Sigmoid colon (tissue), 7 donors: Measurements from ENCODE around the gene AVPR2. TPM values are rescaled to one million over a fixed set of nuclear protein-coding genes. Genes with fewer than 3 reads are reported as not detected.

ENCODE experiments used
- DNase-seq: peaks from one replicate; pipeline ENCODE4 v3.0.0-alpha.2; 2019
- H3K27ac ChIP-seq, 4 donors: fragments of 200-600 bp; sonication (generic); one replicate each; pipeline ENCODE4 v1.5.1; 2016 to 2019; ENCODE audit warnings: mild to moderate bottlenecking in 1 of 4
- H3K27me3 ChIP-seq, 3 donors: fragments of 200-600 bp; sonication (generic); one replicate each; pipeline ENCODE4 v1.5.1; 2019; ENCODE audit warnings: mild to moderate bottlenecking in 1 of 3
- H3K36me3 ChIP-seq, 4 donors: fragments of 200-600 bp; sonication (generic); one replicate each; pipeline ENCODE4 v1.5.1; 2016 to 2019
- H3K4me1 ChIP-seq, 4 donors: fragments of 200-600 bp; sonication (generic); one replicate each; pipeline ENCODE4 v1.5.1; 2017 to 2019
- H3K4me3 ChIP-seq, 4 donors: fragments of 200-600 bp; sonication (generic); one replicate each; pipeline ENCODE4 v1.5.1; 2017 to 2019; ENCODE audit warnings: mild to moderate bottlenecking in 2 of 4, moderate library complexity in 1 of 4
- H3K9me3 ChIP-seq, 4 donors: fragments of 200-600 bp in 3 of 4; sonication (generic) in 3 of 4; one replicate each; pipeline versions ENCODE4 v1.5.1 to v1.6.1; 2013 to 2019
- CTCF ChIP-seq, 4 experiments: fragments of 450-650 bp in 3 of 4; fragments of 200-600 bp in 1 of 4; IDR thresholded peaks; one replicate each; pipeline ENCODE4 v1.5.1; 2016 to 2019; ENCODE audit warnings: antibody characterized with exemption in 4 of 4, mild to moderate bottlenecking in 3 of 4, moderate library complexity in 2 of 4
- EP300 ChIP-seq, 4 donors: sonication (generic); formaldehyde crosslinking; IDR thresholded peaks; one replicate each; pipeline ENCODE4 v1.6.1; 2017; ENCODE audit warnings: antibody characterized with exemption in 4 of 4
- POLR2A ChIP-seq, 2 donors: fragments of 450-650 bp; IDR thresholded peaks; one replicate each; pipeline ENCODE4 v1.6.1; 2016; ENCODE audit warnings: antibody characterized with exemption in 2 of 2, mild to moderate bottlenecking in 2 of 2, moderate library complexity in 2 of 2
- POLR2AphosphoS5 ChIP-seq, 4 donors: sonication (generic); formaldehyde crosslinking; IDR thresholded peaks; one replicate each; pipeline ENCODE4 v1.6.1; 2017; ENCODE audit warnings: antibody characterized with exemption in 4 of 4
- WGBS, 2 donors: extraction: QIAGEN DNeasy Blood & Tissue Kit; methylation state at CpG; one replicate each; pipeline ENCODE4 v1.1.7; 2013; 5-methylcytosine and 5-hydroxymethylcytosine counted together
- intact Hi-C: fragments of 100-400 bp; cut with DNase I; formaldehyde crosslinking; loops from one replicate; pipeline ENCODE4 v1.15.1; 2023
- polyA plus RNA-seq, 3 donors: library from polyadenylated mRNA; stranded (reverse); fragments of 200-250 nt; gene quantifications; one replicate each; pipeline ENCODE4 v1.2.3, GENCODE V29; 2013
- total RNA-seq, 4 donors: library from RNA; depleted of rRNA; stranded (reverse); fragments of >200 nt; gene quantifications; one replicate each; pipeline ENCODE4 v1.1.0, GENCODE V29; 2016
- donor health status: healthy with polysubstance abuse.
- donor health status: Bipolar disorder and iron deficiency.
- donor health status: healthy.

The AVPR2 gene
- total and polyA plus RNA-seq, 7 donors: 1.1 to 2.2 (median 1.1) TPM; not detected in 2

GRCh38 chrX:153878969-153879653 lies 25.4 kb upstream of the AVPR2 start:
- 7 to 17% methylated on average over 28 of the region's 28 CpGs for WGBS, 2 donors
- DNase-seq: no peak
- intact Hi-C loops: no loop called here
- Histone ChIP-seq H3K27ac (no peak overlapping the region), H3K27me3 (peaks cover 5 to 52% (median 20%) of the 10 kb centered on the region in 3 donors), H3K9me3 (no peaks in the 10 kb centered on the region), H3K4me1 (no peaks in the 10 kb centered on the region), H3K4me3 (no peak overlapping the region), H3K36me3 (no peaks in the 10 kb centered on the region)
- no peak for TF ChIP-seq CTCF (IDR thresholded peaks at IDR 0.05)
- no peak for TF ChIP-seq POLR2AphosphoS5 (IDR thresholded peaks at IDR 0.05)
- no peak for TF ChIP-seq EP300 (IDR thresholded peaks at IDR 0.05)
- no peak for TF ChIP-seq POLR2A (IDR thresholded peaks at IDR 0.05)

GRCh38 chrX:153879741-153880439 lies 24.6 kb upstream of the AVPR2 start:
- H3K4me1 ChIP-seq: no peaks in the 10 kb centered on the region
- DNase-seq: no peak
- no peaks in the 10 kb centered on the region for H3K36me3 ChIP-seq
- TF ChIP-seq POLR2A (IDR thresholded peaks at IDR 0.05) (no peak), EP300 (IDR thresholded peaks at IDR 0.05) (no peak), POLR2AphosphoS5 (IDR thresholded peaks at IDR 0.05) (no peak), CTCF (IDR thresholded peaks at IDR 0.05) (no peak)
- peaks cover 10 to 59% (median 28%) of the 10 kb centered on the region in 3 donors for H3K27me3 ChIP-seq
- intact Hi-C loops: no loop called here
- no peak overlapping the region for H3K27ac ChIP-seq
- 59 to 68% methylated on average over 12 of the region's 12 CpGs for whole genome bisulfite sequencing, 2 donors
- no peak overlapping the region for H3K4me3 ChIP-seq
- no peaks in the 10 kb centered on the region for H3K9me3 ChIP-seq

GRCh38 chrX:153880440-153880815 lies 24.0 kb upstream of the AVPR2 start:
- intact Hi-C loops: no loop called here
- TF ChIP-seq POLR2AphosphoS5 (IDR thresholded peaks at IDR 0.05) (no peak), EP300 (IDR thresholded peaks at IDR 0.05) (no peak), POLR2A (IDR thresholded peaks at IDR 0.05) (no peak), CTCF (IDR thresholded peaks at IDR 0.05) (no peak)
- peaks cover 15 to 65% (median 33%) of the 10 kb centered on the region in 3 donors for H3K27me3 ChIP-seq
- H3K4me3 ChIP-seq: no peak overlapping the region
- peaks cover 0 to 5% (median 2%) of the 10 kb centered on the region in 4 donors for H3K4me1 ChIP-seq
- H3K36me3 ChIP-seq: no peaks in the 10 kb centered on the region
- no peaks in the 10 kb centered on the region for H3K9me3 ChIP-seq
- H3K27ac ChIP-seq: no peak overlapping the region
- 16 to 27% methylated on average over 6 of the region's 6 CpGs for WGBS, 2 donors
- DNase-seq: no peak

- peak overlapping the region in 3 of 4 donors; percentile 1 to 45 (median 17) for H3K27ac ChIP-seq
- H3K36me3 ChIP-seq: no peaks in the 10 kb centered on the region
- intact Hi-C loops: no loop called here
- H3K9me3 ChIP-seq: no peaks in the 10 kb centered on the region
- no peak for DNase-seq
- H3K27me3 ChIP-seq: peaks cover 16 to 70% (median 38%) of the 10 kb centered on the region in 3 donors
- no peak overlapping the region for H3K4me3 ChIP-seq
- 62 to 82% methylated on average over 7 of the region's 7 CpGs for WGBS, 2 donors
- no peak for TF ChIP-seq EP300 (IDR thresholded peaks at IDR 0.05)
- TF ChIP-seq POLR2AphosphoS5 (IDR thresholded peaks at IDR 0.05): no peak
- no peak for TF ChIP-seq CTCF (IDR thresholded peaks at IDR 0.05)
- TF ChIP-seq POLR2A (IDR thresholded peaks at IDR 0.05): no peak
- H3K4me1 ChIP-seq: peaks cover 0 to 8% (median 6%) of the 10 kb centered on the region in 4 donors
Measured at GRCh38 chrX:153881281-153881680, 23.2 kb upstream of the AVPR2 start.
